HG03103 (cell line): ENCODE results near the gene LAGE3.

Source experiments
- ATAC-seq: cut with Tn5 transposase; IDR thresholded peaks from one replicate; pipeline ENCODE4 v1.9.1; 2021; ENCODE audit warnings: low read depth; ENCODE audit not compliant: unreplicated experiment

LAGE3 gene

DNA sequence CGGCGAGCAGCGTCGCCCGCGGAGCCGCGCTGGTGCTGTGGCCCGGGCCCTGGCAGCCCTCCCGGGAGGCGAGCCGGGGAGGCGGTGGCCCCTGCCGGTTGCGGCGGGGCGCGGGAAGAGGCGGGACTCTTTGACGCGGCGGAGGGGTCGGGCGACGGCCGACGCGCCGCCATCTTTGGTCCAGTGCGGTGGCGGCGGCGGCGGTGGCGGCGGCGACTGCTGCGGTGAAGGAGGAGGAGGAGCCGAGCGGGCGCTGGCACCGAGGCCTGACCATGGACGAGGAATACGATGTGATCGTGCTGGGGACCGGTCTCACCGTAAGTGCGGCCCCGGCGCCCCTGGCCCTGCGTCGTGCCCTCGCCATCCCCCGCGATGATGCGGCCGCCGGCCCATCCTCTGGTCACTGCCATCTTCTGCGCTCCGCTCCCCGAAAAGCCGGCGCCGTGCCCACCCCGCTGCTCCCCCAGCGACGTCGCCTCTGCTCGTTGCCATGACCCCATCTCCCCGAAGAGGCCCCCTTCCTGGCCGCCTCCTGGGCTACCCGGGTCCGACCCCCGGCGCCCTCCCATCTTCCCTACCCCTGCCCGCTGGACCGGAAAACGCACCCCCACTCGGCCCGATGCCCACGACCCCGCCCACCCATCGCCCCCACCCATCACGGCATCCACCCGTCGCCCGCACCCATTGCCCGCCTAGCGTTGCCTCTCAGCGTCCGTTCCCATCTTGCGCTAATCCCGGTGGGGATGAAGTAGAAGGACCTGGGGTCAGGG lies 41.9 kb downstream of the LAGE3 start, which contains the start of gene GDI1:
Gene GDI1 (plus strand): TSS at position 172 of the 770 bp plus-strand sequence. CDS start 101 bp downstream, at position 273.
- no peak for ATAC-seq

DNA sequence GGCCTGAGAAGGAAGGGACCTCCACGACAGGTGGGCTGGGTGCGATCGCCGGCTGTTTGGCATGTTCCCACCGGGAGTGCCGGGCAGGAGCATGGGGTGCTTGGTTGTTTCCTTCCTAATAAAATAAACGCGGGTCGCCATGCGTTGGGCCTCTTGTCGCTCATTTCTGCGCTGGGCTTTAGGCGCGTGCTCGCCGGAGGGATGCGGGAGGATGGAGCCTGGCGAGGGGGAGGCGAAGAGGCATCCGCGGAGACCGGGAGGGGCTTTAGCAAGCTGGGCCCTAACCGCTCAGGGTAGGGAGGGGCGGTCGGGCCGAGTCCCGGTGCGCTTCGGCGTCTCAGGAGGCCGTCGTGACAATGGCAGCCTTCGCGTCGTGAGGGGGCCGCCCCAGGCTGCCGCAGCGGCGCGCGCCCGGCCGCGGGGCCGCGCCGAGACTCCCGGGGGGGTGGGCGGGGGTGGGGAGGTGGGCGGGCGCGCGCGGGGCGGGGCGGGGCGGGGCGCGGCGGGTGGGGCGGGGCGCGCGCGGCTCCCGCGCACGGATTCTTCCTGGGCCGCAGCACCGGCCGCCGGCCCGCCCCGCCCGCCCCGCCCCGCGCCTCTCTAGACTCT lies 42.6 kb downstream of the LAGE3 start:
- ATAC-seq: no peak

DNA sequence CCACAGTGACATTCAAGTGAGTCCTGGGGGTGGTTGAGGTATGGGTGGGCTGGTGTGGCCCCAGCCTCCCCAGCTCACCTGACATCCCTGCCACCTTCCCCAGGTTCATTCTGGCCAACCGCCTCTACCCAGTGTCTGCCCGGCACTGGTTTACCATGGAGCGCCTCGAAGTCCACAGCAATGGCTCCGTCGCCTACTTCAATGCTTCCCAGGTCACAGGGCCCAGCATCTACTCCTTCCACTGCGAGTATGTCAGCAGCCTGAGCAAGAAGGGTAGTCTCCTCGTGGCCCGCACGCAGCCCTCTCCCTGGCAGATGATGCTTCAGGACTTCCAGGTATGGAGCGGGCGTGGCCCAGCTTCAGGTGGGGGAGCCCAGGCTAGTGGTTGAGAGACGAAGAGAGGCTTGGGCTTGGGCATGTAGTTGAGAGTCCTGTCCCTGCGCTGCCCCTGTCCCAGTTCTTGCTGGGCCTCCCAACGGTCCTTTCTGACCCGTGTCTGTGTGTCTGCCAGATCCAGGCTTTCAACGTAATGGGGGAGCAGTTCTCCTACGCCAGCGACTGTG lies 43.8 kb downstream of the LAGE3 start:
- ATAC-seq: no peak

GRCh38 chrX:154434394-154435168 lies 44.5 kb downstream of the LAGE3 start:
- ATAC-seq: no peak

GRCh38 chrX:154433605-154434004 lies 45.5 kb downstream of the LAGE3 start:
- ATAC-seq: no peak

GRCh38 chrX:154432210-154432609 lies 46.9 kb downstream of the LAGE3 start:
- ATAC-seq: no peak

GRCh38 chrX:154431341-154431740 lies 47.7 kb downstream of the LAGE3 start:
- no peak for ATAC-seq

GRCh38 chrX:154430916-154431315 lies 48.2 kb downstream of the LAGE3 start:
- no peak for ATAC-seq

- no peak for ATAC-seq
Observed at GRCh38 chrX:154430479-154430878, 48.6 kb downstream of the LAGE3 start.

DNA sequence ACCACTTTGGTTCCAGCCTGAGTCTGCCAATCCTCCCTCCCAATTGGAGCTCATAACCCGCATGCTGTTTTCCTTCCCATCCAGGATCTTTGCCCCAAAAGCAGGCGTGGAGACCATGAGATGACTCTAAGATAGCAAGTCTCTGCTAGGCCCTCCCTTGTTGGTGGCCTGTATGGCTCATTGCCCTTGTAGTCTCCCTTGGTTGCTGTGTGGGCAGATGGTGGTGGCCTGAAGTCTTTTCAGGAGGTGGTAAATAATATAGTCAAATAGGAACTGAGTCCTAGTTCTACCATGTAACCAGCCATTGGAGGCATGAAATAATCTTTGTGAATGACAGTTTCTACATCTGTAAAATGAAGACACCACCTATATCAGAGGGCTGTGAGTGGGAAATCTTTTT lies 49.4 kb downstream of the LAGE3 start:
- no peak for ATAC-seq

- ATAC-seq: peak; percentile 96
Observed at GRCh38 chrX:154428176-154429171, 50.6 kb downstream of the LAGE3 start, which contains the start of gene ATP6AP1. Gene ATP6AP1, plus strand, starts transcription at chrX:154428677. Its CDS starts 16 bp downstream, at chrX:154428693.
